Fibroblast of gingiva (primary cell): ENCODE measurements around the gene EHD1.

Experiments used
- DNase-seq: peaks from one replicate; pipeline ENCODE4 v3.0.0-alpha.2; 2011; ENCODE audit warnings: low read depth

The EHD1 gene

GRCh38 chr11:64872790-64873488, 5.5 kb downstream of the EHD1 start:
- DNase-seq: no peak

GRCh38 chr11:64871492-64871891, 6.9 kb downstream of the EHD1 start:
- no peak for DNase-seq

GRCh38 chr11:64870893-64871466, 7.4 kb downstream of the EHD1 start:
- no peak for DNase-seq

- peak; percentile 60 for DNase-seq
Observed at GRCh38 chr11:64870176-64870892, 8.1 kb downstream of the EHD1 start.

GRCh38 chr11:64869571-64870175, 8.7 kb downstream of the EHD1 start:
- DNase-seq: no peak

- peak; percentile 41 for DNase-seq
Observed at GRCh38 chr11:64868904-64869570, 9.4 kb downstream of the EHD1 start.

GRCh38 chr11:64867748-64868462, 10.5 kb downstream of the EHD1 start:
- DNase-seq: no peak

- DNase-seq: no peak
Observed at GRCh38 chr11:64866173-64866491, 12.3 kb downstream of the EHD1 start.

- DNase-seq: peak; percentile 82
Observed at GRCh38 chr11:64865286-64866172, 12.9 kb downstream of the EHD1 start.

- peak; percentile 86 for DNase-seq
Observed at GRCh38 chr11:64864473-64865285, 13.7 kb downstream of the EHD1 start.

GRCh38 chr11:64864135-64864472, 14.3 kb downstream of the EHD1 start:
- DNase-seq: no peak

GRCh38 chr11:64863391-64864060, 14.9 kb downstream of the EHD1 start:
- peak; percentile 37 for DNase-seq

- no peak for DNase-seq
Observed at GRCh38 chr11:64862987-64863390, 15.4 kb downstream of the EHD1 start.

- no peak for DNase-seq
Observed at GRCh38 chr11:64861227-64861975, 17.0 kb downstream of the EHD1 start.

- no peak for DNase-seq
Observed at GRCh38 chr11:64859542-64860414, 18.6 kb downstream of the EHD1 start.

- no peak for DNase-seq
Observed at GRCh38 chr11:64858467-64859263, 19.8 kb downstream of the EHD1 start.

GRCh38 chr11:64857485-64857884, 20.9 kb downstream of the EHD1 start:
- DNase-seq: no peak
